ENCODE data around the gene NUDT14.

- TF ChIP-seq CTCF (IDR thresholded peaks at IDR 0.05; ENCODE audit: low read depth, low read length) (no peak), POLR2A (IDR thresholded peaks at IDR 0.05; ENCODE audit: extremely low read depth, insufficient read length) (no peak), MAX (IDR thresholded peaks at IDR 0.05; ENCODE audit: low read depth, low read length) (no peak), MYC (IDR thresholded peaks at IDR 0.05; ENCODE audit: low read depth, low read length) (no peak)
Measured at GRCh38 chr14:105178868-105179140, 2.3 kb downstream of the NUDT14 start.

Measured in NB4 (cell line).